Erythroblast (primary cell): ENCODE measurements around the gene PCDHA10.
"Not testable (repeated sequence)": the region's sequence is repeated elsewhere in the genome, so short reads cannot be mapped to it uniquely, and the experiment has no call there.

Experiments used
- DNase-seq, 2 experiments: peaks; one replicate each; lab custom pipeline; 2025; lab: John Stamatoyannopoulos, UW
- GATA1 ChIP-seq: IDR thresholded peaks from 2 replicates; pipeline ENCODE4 v1.6.1; 2011; ENCODE audit warnings: low read depth, mild to moderate bottlenecking, control low read depth, low read length, moderate library complexity
- POLR2A ChIP-seq: IDR thresholded peaks from 2 replicates; pipeline ENCODE4 v1.6.1; 2011; ENCODE audit warnings: mild to moderate bottlenecking, low read length

The PCDHA10 gene

GRCh38 chr5:140833993-140834392 is 21.7 kb upstream of the PCDHA10 start, which contains the start of gene PCDHA7:
Gene PCDHA7 (plus strand): TSS chr5:140834269. CDS start chr5:140834384, 115 bp downstream.
- DNase-seq, result peak in 1 of 2 experiments; percentile 3

GRCh38 chr5:140834439-140835008 is 21.2 kb upstream of the PCDHA10 start:
- not testable (repeated sequence) for DNase-seq

More at GRCh38 chr5:140833993-140834392, 21.7 kb upstream of the PCDHA10 start, which contains the start of gene PCDHA7:
- no peak for TF ChIP-seq GATA1
- no peak for TF ChIP-seq POLR2A

DNA sequence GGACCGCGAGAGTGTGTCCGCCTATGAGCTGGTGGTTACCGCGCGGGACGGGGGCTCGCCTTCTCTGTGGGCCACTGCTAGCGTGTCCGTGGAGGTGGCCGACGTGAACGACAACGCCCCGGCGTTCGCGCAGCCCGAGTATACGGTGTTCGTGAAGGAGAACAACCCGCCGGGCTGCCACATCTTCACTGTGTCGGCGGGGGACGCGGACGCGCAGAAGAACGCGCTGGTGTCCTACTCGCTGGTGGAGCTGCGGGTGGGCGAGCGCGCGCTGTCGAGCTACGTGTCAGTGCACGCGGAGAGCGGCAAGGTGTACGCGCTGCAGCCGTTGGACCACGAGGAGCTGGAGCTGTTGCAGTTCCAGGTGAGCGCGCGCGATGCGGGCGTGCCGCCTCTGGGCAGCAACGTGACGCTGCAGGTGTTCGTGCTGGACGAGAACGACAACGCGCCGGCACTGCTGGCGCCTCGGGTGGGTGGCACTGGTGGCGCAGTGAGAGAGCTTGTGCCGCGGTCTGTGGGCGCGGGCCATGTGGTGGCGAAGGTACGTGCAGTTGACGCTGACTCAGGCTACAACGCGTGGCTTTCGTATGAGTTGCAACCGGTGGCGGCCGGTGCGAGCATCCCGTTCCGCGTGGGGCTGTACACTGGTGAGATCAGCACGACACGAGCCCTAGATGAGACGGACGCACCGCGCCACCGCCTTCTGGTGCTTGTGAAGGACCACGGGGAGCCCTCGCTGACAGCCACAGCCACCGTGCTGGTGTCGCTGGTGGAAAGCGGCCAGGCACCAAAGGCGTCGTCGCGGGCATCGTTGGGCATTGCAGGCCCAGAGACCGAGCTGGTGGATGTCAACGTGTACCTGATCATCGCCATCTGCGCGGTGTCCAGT is 19.8 kb upstream of the PCDHA10 start:
- TF ChIP-seq POLR2A (no peak), GATA1 (no peak)
- no peak for DNase-seq

DNA sequence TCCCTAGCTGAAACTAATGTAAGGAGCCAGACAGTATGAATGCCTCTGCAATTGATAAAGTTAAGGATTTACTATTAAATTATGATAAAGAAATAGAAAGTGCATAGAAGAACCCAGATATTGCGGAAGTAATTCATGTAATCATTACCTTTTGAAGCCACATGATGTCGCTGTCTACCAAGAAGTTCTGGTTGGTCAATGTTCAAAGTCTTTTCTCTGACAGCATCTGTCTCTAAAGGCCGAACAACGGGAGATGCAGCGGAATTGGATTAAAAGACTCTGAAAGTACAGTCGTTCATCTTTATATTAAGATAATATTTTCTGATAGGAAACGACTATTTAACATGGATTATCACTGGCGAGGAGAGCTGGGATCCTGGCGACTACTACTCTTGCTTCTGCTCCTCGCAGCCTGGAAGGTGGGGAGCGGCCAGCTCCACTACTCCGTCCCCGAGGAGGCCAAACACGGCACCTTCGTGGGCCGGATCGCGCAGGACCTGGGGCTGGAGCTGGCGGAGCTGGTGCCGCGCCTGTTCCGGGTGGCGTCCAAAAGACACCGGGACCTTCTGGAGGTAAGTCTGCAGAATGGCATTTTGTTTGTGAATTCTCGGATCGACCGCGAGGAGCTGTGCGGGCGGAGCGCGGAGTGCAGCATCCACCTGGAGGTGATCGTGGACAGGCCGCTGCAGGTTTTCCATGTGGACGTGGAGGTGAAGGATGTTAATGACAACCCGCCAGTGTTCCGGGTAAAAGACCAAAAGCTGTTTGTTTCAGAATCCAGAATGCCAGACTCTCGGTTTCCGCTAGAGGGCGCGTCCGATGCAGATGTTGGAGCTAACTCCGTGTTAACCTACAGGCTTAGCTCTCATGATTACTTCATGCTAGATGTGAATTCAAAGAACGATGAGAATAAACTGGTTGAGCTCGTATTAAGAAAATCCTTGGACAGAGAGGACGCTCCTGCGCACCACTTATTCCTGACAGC is 14.4 kb upstream of the PCDHA10 start, which contains the start of gene PCDHA8:
TSS of gene PCDHA8 (plus strand) at position 210 of the 985 bp plus-strand sequence. CDS start at position 345, 135 bp downstream.
- DNase-seq, result peak; percentile 13 to 27
- TF ChIP-seq GATA1, result no peak
- TF ChIP-seq POLR2A, result no peak

DNA sequence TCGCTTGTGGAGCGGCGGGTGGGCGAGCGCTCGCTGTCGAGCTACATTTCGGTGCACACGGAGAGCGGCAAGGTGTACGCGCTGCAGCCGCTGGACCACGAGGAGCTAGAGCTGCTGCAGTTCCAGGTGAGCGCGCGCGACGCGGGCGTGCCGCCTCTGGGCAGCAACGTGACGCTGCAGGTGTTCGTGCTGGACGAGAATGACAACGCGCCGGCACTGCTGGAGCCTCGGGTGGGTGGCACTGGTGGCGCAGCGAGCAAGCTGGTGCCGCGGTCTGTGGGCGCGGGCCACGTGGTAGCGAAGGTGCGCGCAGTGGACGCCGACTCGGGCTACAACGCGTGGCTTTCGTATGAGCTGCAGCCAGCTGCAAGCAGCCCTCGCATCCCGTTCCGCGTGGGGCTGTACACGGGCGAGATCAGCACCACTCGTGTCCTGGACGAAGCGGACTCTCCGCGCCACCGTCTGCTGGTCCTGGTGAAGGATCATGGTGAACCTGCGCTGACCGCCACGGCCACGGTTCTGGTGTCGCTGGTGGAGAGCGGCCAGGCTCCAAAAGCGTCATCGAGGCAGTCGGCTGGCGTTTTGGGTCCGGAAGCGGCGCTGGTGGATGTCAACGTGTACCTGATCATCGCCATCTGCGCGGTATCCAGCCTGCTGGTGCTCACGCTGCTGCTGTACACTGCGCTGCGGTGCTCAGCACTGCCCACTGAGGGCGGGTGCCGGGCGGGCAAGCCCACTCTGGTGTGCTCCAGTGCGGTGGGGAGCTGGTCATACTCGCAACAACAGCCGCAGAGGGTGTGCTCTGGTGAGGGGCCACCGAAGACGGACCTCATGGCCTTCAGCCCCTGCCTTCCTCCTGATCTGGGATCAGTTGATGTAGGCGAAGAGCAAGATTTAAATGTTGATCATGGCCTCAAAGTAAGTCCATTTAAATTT is 12.6 kb upstream of the PCDHA10 start:
- TF ChIP-seq GATA1 (no peak), POLR2A (no peak)
- no peak for DNase-seq

- DNase-seq, result not testable (repeated sequence)
These were observed 7.3 kb upstream of the PCDHA10 start, which contains the start of gene PCDHA9 for GRCh38 chr5:140848139-140849102. Gene PCDHA9 (plus strand): TSS chr5:140848382. CDS start chr5:140848496, 114 bp downstream.

DNA sequence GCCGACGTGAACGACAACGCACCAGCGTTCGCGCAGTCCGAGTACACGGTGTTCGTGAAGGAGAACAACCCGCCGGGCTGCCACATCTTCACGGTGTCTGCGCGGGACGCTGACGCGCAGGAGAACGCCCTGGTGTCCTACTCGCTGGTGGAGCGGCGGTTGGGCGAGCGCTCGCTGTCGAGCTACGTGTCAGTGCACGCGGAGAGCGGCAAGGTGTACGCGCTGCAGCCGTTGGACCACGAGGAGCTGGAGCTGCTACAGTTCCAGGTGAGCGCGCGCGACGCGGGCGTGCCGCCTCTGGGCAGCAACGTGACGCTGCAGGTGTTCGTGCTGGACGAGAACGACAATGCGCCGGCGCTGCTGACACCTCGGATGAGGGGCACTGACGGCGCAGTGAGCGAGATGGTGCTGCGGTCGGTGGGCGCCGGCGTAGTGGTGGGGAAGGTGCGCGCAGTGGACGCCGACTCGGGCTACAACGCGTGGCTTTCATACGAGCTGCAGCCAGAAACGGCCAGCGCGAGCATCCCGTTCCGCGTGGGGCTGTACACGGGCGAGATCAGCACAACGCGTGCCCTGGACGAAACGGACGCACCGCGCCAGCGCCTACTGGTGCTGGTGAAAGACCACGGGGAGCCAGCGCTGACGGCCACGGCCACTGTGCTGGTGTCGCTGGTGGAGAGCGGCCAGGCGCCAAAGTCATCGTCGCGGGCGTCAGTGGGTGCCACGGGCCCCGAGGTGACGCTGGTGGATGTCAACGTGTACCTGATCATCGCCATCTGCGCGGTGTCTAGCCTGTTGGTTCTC is 5.7 kb upstream of the PCDHA10 start:
- not testable (repeated sequence) for DNase-seq

DNA sequence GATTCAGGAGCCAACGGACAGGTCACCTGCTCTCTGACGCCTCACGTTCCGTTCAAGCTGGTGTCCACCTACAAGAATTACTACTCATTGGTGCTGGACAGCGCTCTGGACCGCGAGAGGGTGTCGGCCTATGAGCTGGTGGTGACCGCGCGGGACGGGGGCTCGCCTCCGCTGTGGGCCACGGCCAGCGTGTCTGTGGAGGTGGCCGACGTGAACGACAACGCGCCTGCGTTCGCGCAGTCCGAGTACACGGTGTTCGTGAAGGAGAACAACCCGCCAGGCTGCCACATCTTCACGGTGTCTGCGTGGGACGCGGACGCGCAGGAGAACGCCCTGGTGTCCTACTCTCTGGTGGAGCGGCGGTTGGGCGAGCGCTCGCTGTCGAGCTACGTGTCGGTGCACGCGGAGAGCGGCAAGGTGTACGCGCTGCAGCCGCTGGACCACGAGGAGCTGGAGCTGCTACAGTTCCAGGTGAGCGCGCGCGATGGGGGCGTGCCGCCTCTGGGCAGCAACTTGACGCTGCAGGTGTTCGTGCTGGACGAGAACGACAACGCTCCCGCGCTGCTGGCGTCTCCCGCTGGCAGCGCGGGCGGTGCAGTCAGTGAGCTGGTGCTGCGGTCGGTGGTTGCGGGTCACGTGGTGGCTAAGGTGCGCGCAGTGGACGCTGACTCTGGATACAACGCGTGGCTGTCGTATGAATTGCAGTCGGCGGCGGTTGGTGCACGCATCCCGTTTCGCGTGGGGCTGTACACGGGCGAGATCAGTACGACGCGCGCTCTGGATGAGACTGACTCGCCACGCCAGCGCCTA is 1.7 kb downstream of the PCDHA10 start:
- no peak for TF ChIP-seq POLR2A
- no peak for TF ChIP-seq GATA1
- no peak for DNase-seq

GRCh38 chr5:140857987-140858240 is 2.2 kb downstream of the PCDHA10 start:
- TF ChIP-seq POLR2A, result no peak
- no peak for TF ChIP-seq GATA1
- no peak for DNase-seq
